A673 (cell line): ENCODE data around the gene ARMH1.

Source experiments
- EZH2 ChIP-seq: fragments of 200-600 bp; sonication (generic); IDR thresholded peaks from 2 replicates; pipeline ENCODE4 v1.6.1; 2017; ENCODE audit warnings: borderline replicate concordance, low read depth, mild to moderate bottlenecking, mixed read lengths, antibody characterized with exemption, low read length; ENCODE audit not compliant: poor library complexity, severe bottlenecking
- TF ChIP-seq, protein P1 (sequence below): fragments of 300-800, 200-600 bp; sonication (generic); conservative IDR thresholded peaks from 2 replicates; pipeline ENCODE4 v1.5.1; 2017; ENCODE audit warnings: low read depth, mild to moderate bottlenecking, antibody characterized with exemption, low read length, moderate library complexity, mixed read lengths

DNA sequence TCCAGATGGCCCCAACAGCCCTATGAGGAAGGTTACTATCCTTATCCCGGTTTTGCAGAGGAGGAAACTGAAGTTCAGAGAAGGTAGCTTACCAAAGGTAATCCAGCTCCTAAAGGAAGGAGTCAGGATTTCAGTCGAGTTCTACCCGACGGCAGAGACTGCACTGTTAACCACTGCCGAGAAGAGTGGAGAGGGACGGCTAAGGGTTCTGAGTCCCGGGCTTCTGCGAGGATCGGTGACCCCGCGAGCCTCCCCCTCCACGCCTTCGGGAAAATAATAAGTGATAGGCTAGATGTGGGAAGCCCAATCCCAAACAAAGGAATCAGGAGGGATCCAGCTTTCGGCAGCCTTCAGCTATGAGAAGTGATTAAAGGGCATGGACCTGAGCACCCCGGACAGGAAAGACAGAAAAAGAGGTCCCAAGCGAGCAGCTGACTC, 820 bp upstream of the ARMH1 start:
- TF ChIP-seq, protein P1, sequence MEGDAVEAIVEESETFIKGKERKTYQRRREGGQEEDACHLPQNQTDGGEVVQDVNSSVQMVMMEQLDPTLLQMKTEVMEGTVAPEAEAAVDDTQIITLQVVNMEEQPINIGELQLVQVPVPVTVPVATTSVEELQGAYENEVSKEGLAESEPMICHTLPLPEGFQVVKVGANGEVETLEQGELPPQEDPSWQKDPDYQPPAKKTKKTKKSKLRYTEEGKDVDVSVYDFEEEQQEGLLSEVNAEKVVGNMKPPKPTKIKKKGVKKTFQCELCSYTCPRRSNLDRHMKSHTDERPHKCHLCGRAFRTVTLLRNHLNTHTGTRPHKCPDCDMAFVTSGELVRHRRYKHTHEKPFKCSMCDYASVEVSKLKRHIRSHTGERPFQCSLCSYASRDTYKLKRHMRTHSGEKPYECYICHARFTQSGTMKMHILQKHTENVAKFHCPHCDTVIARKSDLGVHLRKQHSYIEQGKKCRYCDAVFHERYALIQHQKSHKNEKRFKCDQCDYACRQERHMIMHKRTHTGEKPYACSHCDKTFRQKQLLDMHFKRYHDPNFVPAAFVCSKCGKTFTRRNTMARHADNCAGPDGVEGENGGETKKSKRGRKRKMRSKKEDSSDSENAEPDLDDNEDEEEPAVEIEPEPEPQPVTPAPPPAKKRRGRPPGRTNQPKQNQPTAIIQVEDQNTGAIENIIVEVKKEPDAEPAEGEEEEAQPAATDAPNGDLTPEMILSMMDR = no peak
- TF ChIP-seq EZH2 = no peak
